ENCODE results near the gene FAM76A.
A peak's percentile ranks its signal among the peaks of the same experiment; 100 is the strongest.
"Not testable (repeated sequence)": the region's sequence is repeated elsewhere in the genome, so short reads cannot be mapped to it uniquely, and the experiment has no call there.

The FAM76A gene

GRCh38 chr1:27725374-27726172 lies at the start of gene FAM76A:
Gene FAM76A (plus strand): TSS chr1:27725961. CDS start chr1:27726081, 120 bp downstream.
- DNase-seq, result peak; percentile 99

GRCh38 chr1:27676410-27676809 lies 49.4 kb upstream of the FAM76A start:
- no peak for DNase-seq

GRCh38 chr1:27678747-27679146 lies 47.0 kb upstream of the FAM76A start:
- DNase-seq, result no peak

DNA sequence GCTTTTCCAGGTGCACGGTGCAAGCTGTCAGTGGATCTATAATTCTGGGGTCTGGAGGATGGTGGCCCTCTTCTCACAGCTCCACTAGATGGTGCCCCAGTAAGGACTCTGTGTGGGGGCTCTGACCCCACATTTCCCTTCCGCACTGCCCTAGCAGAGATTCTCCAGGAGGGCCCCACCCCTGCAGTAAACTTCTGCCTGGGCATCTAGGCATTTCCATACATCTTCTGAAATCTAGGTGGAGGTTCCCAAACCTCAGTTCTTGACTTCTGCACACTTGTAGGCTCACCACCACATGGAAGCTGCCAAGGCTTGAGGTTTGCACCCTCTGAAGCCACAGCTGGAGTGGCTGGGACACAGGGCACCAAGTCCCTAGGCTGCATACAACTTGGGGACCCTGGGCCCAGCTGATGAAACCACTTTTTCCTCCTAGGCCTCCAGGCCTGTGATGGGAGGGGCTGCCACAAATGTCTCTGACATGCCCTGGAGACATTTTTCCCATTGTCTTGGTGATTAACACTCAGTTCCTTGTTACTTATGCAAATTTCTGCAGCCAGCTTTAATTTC lies 45.5 kb upstream of the FAM76A start:
- DNase-seq, result not testable (repeated sequence)

DNA sequence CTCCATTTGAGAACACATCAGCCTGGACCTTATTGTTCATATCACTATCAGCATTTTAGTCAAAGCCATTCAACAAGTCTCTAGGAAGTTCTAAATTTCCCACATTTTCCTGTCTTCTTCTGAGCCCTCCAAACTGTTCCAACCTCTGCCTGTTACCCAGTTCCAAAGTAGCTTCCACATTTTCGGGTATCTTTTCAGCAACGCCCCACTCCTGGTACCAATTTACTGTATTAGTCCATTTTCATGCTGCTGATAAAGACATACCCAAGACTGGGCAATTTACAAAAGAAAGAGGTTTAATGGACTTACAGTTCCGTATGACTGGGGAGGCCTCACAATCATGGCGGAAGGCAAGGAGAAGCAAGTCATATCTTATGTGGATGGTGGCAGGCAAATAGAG lies 44.2 kb upstream of the FAM76A start:
- DNase-seq, result not testable (repeated sequence)

GRCh38 chr1:27682351-27682944 lies 43.3 kb upstream of the FAM76A start:
- DNase-seq, result no peak

- no peak for DNase-seq
These were observed 41.6 kb upstream of the FAM76A start for GRCh38 chr1:27684176-27684575.

DNA sequence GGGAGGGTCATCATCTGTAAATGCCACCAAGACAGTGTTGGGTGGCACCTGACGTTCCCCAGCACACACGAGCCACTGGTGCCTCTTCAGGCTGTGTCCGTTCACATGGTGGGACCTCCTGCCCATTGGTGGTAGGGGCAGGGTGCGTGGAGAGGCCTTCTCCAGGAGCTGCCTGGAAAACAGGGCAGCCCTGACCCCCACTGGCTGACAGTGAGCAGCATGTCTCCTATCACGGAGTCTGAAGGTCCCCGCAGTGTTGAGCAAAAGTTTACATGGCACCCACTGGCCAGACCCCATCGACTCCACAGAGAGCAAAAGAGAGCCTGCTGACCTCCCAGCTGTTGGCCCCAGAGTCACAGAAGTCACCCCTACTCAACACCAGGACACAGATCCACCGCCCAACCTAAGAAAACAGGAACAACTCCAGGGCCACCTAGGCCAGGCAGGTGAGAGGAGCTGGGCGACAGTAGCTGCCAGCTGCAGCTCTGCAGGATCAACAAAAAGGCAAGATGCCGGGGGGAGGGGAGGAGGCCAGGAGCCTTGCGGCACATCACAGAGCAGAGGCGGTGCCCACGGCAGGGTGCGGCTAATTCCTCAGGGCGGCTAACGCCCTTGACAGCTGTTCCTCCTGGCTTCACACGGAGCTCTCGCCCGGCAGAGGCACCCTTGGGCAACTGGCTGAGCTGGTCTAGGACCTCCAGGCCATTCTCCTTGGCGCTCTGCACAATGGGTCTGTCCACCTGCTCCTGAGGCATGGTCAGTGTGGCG lies 39.4 kb upstream of the FAM76A start:
- no peak for DNase-seq

GRCh38 chr1:27687906-27688305 lies 37.9 kb upstream of the FAM76A start:
- no peak for DNase-seq

DNA sequence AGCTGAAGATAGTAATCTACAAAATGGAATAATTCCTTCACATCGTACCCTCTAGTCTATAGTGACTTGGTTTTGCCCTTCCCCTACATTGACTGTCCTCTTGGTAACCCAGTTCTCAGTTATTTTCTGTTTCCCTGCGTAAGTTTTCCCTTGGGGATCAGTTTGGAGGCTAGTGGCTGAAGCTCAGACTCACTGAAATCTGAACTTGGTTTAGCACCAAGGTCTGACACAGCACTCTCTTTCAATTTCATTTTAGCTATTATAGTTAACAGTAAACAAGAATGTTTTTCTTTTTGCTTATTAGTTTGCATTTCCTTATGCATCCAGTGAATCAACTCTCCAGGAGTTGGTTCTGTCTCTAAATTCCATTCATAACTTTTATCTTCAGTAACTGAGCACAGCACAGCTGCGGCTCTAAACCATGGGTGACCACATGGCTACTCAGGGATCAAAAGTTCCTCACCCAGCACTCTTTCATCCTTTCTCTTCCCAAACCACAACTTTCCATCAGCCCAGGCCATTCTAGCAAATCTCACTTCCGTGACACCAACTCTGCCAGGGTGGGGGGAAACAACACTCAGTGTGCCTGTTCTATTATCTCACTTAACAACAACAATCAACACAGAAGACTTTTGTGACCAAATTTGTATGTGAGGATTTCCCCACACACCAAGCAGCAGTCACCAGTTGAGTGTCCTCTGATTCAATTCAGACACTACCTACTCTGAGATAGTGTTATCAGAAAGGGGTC lies 36.2 kb upstream of the FAM76A start:
- no peak for DNase-seq

- no peak for DNase-seq
These were observed 35.6 kb upstream of the FAM76A start for GRCh38 chr1:27690183-27690582.

GRCh38 chr1:27696835-27697234 lies 28.9 kb upstream of the FAM76A start:
- DNase-seq, result not testable (repeated sequence)

DNA sequence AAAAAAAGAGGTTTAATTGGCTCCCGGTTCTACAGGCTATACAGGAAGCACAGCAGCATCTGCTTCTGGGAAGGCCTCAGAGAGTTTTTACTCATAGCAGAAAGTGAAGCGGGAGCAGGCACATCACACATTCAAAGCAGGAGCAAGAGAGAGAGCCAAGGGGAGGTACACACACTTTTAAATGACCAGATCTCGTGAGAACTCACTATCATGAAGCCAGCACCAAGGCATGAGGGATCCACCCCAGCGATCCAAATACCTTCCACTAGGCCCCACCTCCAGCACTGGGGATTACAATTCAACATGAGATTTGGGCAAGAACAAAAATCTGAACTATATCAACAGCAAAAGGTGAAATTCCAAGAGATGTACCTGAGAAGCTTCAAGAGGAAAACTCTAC lies 20.8 kb upstream of the FAM76A start:
- no peak for DNase-seq

- no peak for DNase-seq
These were observed 20.2 kb upstream of the FAM76A start for GRCh38 chr1:27705545-27705944.

DNA sequence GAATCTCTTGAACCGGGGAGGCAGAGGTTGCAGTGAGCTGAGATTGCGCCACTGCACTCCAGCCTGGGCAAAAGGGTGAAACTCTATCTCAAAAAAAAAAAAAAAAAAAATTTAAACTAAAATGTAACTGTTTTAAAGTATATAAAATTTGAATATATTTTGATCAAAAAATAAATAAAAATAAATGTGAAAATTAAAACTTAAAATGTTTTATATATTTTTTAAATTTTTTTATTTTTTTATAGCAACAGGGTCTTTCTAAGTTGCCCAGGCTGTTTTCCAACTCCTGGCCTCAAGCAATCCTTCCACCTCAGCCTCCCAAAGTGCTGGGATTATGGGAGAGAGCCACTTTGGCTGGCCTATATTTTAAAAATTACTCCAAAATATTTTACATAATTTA lies 15.2 kb upstream of the FAM76A start:
- no peak for DNase-seq

- DNase-seq, result no peak
These were observed 12.5 kb upstream of the FAM76A start for GRCh38 chr1:27713139-27713725.

GRCh38 chr1:27713869-27714513 lies 11.8 kb upstream of the FAM76A start:
- DNase-seq, result no peak

DNA sequence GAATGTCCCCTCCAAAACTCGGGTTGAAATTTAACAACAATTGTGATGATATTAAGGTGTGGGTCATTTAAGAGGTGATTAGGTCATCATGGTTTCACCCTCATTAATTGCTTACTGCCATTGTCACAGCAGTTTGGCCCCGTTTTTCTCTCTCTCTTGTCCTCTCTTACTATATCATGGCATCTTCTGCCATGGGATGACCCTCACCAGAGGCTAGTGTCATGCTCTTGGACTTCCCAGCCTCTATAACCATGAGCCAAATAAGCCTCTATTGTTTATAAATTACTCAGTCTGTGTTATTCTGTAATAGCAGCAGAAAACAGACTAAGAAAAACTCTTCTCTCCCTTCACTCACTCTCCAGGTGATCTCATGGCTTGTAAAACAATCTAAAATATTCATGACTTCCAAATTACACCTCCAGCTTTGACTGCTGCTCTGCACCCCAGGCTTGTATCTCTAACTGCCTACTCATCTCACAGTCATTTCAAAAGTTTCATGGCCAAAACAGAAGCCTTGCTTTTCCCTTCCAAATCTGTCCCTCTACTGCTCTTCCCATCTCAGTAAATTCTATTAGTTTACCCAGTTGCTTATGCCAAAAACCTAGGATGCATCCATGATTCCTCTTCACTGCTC lies 9.4 kb upstream of the FAM76A start:
- DNase-seq, result no peak

DNA sequence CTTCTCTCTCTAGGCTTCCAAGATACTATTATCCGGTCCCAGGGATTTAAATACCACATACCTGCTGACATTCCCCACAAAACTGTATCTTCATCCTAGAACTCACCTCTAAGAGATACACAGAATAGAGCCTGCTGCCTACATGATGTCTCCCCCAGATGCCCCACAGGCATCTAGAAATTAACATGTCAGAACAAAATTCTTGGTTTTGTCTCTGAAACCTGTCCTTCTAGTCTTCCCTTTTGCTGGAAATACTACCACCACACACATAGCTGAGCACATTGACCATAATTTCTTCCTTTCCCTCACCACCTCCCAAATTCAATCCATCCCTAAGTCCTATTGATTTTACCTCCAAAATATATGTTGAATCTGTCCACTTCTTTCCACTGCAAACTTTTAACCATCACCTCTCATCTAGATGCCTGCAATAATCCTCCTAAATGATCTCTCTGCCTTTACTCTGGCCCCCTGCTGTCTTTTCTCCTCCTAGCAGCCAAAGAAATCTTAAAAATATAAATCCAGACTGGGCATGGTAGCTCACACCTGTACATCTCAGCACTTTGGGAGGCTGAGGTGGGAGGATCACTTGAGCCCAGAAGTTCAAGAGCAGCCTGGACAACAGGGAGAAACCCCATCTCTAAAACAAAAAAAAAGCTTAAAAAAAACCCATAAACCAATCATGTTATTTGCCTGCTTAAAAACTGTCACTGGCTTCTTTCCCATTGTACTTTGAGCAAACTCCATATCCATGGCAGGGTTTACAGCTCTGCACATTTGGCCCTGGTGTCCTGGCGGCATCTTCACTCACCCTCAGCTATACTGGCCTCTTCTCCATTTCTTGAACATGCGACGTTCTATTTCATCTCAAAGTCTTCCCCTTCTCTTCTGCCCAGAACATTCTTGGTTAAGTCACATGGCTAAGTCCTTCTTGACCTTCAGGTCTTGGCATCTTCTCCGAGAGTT lies 6.2 kb upstream of the FAM76A start:
- no peak for DNase-seq

DNA sequence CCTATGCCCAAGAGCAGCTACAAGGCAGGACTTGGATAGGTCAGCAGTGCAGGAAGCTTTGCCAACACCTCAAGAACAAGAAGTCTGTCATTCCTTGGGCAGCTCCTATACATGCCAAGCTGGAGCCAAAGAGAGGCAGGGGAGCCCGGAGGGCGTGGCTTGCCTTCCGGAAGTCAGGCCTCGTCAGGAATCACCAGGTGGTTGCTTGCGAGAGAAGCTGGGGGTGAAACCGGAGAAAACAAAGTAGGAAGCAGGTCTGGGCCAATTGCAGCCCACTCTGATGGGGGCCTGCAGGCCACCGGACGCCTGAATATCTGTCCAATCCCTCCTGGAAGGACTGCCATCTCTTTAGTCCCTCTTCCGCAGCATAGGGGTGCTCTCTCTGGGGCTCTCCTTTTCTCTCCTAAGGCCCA lies 794 bp upstream of the FAM76A start:
- DNase-seq, result no peak
